Astrocyte (in vitro differentiated cells and primary cell): Measurements from ENCODE around the gene CD58.

ENCODE experiments used
- CTCF ChIP-seq: IDR thresholded peaks from 2 replicates; pipeline ENCODE4 v1.5.1; 2011; ENCODE audit warnings: low read depth, mild to moderate bottlenecking, inconsistent platforms, low read length, moderate library complexity; ENCODE audit not compliant: insufficient read depth
- EZH2 ChIP-seq: IDR thresholded peaks from 2 replicates; pipeline ENCODE4 v1.6.1; 2012; ENCODE audit warnings: mild to moderate bottlenecking, low read length, inconsistent platforms; ENCODE audit not compliant: insufficient read depth

DNA sequence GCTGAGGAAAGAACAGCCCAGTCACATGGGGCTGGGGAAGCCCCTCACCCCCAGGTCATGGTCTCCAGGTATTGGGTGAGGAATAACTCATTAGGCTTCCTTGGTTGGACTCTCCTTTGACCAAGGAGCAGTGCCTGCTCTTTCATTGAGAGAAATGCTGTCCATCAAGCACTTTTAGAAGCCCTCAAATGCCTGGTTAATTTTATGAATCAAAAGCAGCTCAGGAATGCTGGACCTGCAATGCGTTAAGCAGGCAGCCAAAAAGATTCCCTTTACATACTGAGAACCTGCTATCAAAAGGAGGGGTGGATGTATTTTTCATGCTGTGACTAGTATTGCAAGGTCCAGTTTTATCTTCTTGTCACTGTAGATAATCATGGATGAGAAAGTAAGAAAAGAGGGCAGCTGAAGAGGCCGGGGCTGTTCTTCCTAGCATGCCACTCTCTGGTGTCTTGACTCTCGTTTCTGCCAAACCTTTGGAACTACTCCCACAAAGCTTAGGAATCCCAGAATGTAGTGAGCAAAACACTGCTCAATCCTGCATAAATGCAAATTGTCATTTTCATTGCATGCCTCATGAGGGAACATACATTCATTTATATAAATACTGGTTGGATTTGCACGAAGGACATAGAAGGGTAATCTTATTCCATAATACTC lies 2.1 kb upstream of the CD58 start:
- no peak for TF ChIP-seq CTCF
- no peak for TF ChIP-seq EZH2
